Keratinocyte (primary cell): ENCODE data around the gene IRF4. TPM values are rescaled to one million over a fixed set of nuclear protein-coding genes. Genes with fewer than 3 reads are reported as not detected.

Source experiments
- DNase-seq: peaks from one replicate; pipeline ENCODE4 v3.0.0-alpha.2; 2011; ENCODE audit warnings: low read depth, missing footprints, low spot score
- FAIRE-seq: peaks from 2 replicates; lab custom pipeline; 2011; peaks lifted over from hg19 to GRCh38; lab: Jason Lieb, UNC
- H2AFZ ChIP-seq: 2 replicates; pipeline ENCODE4 v1.6.0; 2012; ENCODE audit warnings: low read length, control low read depth, inconsistent platforms; ENCODE audit not compliant: control insufficient read depth
- H3K27ac ChIP-seq: 2 replicates; pipeline ENCODE4 v1.5.1; 2011; ENCODE audit warnings: low read length; ENCODE audit not compliant: control insufficient read depth, insufficient read depth
- H3K27me3 ChIP-seq: 3 replicates; pipeline ENCODE4 v1.6.0; 2011; ENCODE audit warnings: low read length; ENCODE audit not compliant: control insufficient read depth, insufficient read depth; ENCODE audit errors: extremely low read depth
- H3K36me3 ChIP-seq, 2 experiments: 2 replicates in 1 of 2; 3 replicates in 1 of 2; pipeline ENCODE4 v1.5.1; 2011; ENCODE audit warnings: low read length in 2 of 2, mild to moderate bottlenecking in 1 of 2; ENCODE audit not compliant: control insufficient read depth in 2 of 2, insufficient read depth in 2 of 2; ENCODE audit errors: extremely low read depth in 1 of 2
- H3K4me1 ChIP-seq: 3 replicates; pipeline ENCODE4 v1.5.1; 2011; ENCODE audit warnings: low read length; ENCODE audit not compliant: control insufficient read depth, insufficient read depth; ENCODE audit errors: extremely low read depth
- H3K4me2 ChIP-seq: 3 replicates; pipeline ENCODE4 v1.6.0; 2011; ENCODE audit warnings: low read depth, low read length; ENCODE audit not compliant: control insufficient read depth, insufficient read depth; ENCODE audit errors: extremely low read depth
- H3K4me3 ChIP-seq, 3 experiments: fragments of 200-600 bp in 1 of 3; sonication (generic) in 1 of 3; 2 replicates in 2 of 3; 3 replicates in 1 of 3; pipeline ENCODE4 v1.5.1; 2011 to 2016; ENCODE audit warnings: low read length in 3 of 3, mild to moderate bottlenecking in 3 of 3, control low read depth in 2 of 3, inconsistent platforms in 1 of 3, low read depth in 1 of 3, mixed read lengths in 1 of 3, mixed run types in 1 of 3, moderate library complexity in 1 of 3; ENCODE audit not compliant: control insufficient read depth in 2 of 3, insufficient read depth in 2 of 3; ENCODE audit errors: extremely low read depth in 1 of 3
- H3K79me2 ChIP-seq: 2 replicates; pipeline ENCODE4 v1.6.0; 2012; ENCODE audit warnings: low read length; ENCODE audit not compliant: control insufficient read depth, insufficient read depth
- H3K9ac ChIP-seq: 3 replicates; pipeline ENCODE4 v1.6.0; 2011; ENCODE audit warnings: low read length; ENCODE audit not compliant: control insufficient read depth, insufficient read depth; ENCODE audit errors: extremely low read depth
- H3K9me1 ChIP-seq: 3 replicates; pipeline ENCODE4 v1.6.0; 2011; ENCODE audit warnings: low read length; ENCODE audit not compliant: control insufficient read depth, insufficient read depth; ENCODE audit errors: extremely low read depth
- H3K9me3 ChIP-seq: 2 replicates; pipeline ENCODE4 v1.5.1; 2012; ENCODE audit warnings: low read depth, low read length; ENCODE audit not compliant: control insufficient read depth
- H4K20me1 ChIP-seq: 3 replicates; pipeline ENCODE4 v1.6.0; 2011; ENCODE audit warnings: low read length; ENCODE audit not compliant: control insufficient read depth, insufficient read depth; ENCODE audit errors: extremely low read depth
- EZH2 ChIP-seq: IDR thresholded peaks from one replicate; pipeline ENCODE4 v1.6.1; 2012; ENCODE audit warnings: inconsistent platforms, mild to moderate bottlenecking, low read length, moderate library complexity
- dilution Hi-C: fragments of 300-500 bp; cut with MboI; formaldehyde crosslinking; loops from one replicate; pipeline ENCODE4 v1.7.0; 2020; ENCODE audit warnings: low sequenced_read_pairs; ENCODE audit not compliant: extremely low pct_ligation_motif_present
- polyA plus RNA-seq, 5 experiments: library from polyadenylated mRNA; depleted of rRNA in 3 of 5; stranded (reverse) in 3 of 5; stranded (forward) in 1 of 5; unstranded in 1 of 5; fragments of >200 nt; gene quantifications; 1 replicate in 1 of 5; 2 replicates in 3 of 5; 3 replicates in 1 of 5; pipeline versions ENCODE4 v1.2.1 to v1.2.3, GENCODE V29; 2011 to 2012; ENCODE audit warnings: missing spikeins in 2 of 5, low read depth in 1 of 5, low replicate concordance in 1 of 5
- TF ChIP-seq, protein P1 (sequence below), 3 experiments: IDR thresholded peaks in 1 of 3; conservative IDR thresholded peaks in 1 of 3; optimal IDR thresholded peaks in 1 of 3; 2 replicates in 2 of 3; 3 replicates in 1 of 3; pipeline versions ENCODE3 to v1.5.1; 2011; ENCODE audit warnings: low read length in 3 of 3, mild to moderate bottlenecking in 3 of 3, moderate library complexity in 2 of 3, control low read depth in 1 of 3, inconsistent platforms in 1 of 3; ENCODE audit not compliant: insufficient read depth in 2 of 3; ENCODE audit errors: extremely low read depth in 1 of 3

The IRF4 gene
- polyA plus RNA-seq, 1 donor (not counting 4 experiments of a cell fraction or from before 2014, with no cell fraction given), result 0.12 TPM

DNA sequence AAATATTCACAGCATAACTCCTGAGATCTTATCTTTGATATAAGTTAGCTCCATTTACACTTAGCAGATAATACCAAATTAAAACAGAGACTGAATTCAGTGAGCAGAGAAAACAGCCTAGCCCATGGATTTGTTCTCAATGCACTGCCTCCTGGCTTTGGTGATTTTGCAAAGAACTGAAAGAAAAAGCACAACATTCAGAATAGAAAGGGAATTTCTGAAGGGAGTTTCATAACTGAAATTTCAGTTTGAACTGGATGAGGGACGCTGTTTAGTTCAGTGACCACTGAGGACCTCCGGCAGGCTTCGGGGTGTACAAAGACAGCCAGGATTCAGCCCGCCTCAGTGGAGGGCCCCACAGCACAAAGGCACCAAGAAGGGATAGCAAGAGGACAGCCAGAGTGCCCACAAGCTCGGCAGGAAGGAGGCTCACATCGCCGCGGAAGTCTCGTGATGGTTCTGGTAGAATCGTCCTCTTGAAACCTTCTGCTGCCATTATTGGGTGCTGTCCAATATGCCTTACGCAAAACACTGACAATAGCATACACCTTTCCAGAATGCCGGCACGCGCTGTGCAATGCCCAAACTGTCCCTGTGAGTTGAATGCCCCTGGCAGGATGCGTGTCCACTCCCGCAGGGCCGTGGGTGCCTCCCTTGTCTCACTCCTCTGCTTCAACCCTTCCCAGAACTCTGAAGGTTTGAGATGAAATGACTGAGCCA is 9.7 kb upstream of the IRF4 start:
- Histone ChIP-seq H3K79me2 (no peaks in the 10 kb centered on the region), H3K9ac (no peak overlapping the region), H4K20me1 (no peaks in the 10 kb centered on the region), H3K36me3 (no peaks in the 10 kb centered on the region), H3K4me2 (no peak overlapping the region), H2AFZ (no peak overlapping the region), H3K9me1 (no peaks in the 10 kb centered on the region), H3K27ac (no peak overlapping the region), H3K9me3 (peaks cover 5% of the 10 kb centered on the region), H3K27me3 (peaks cover 30% of the 10 kb centered on the region), H3K4me3 (no peak overlapping the region), H3K4me1 (no peaks in the 10 kb centered on the region)
- FAIRE-seq (no peak), DNase-seq (no peak)
- no peak for TF ChIP-seq EZH2
- TF ChIP-seq, protein P1, sequence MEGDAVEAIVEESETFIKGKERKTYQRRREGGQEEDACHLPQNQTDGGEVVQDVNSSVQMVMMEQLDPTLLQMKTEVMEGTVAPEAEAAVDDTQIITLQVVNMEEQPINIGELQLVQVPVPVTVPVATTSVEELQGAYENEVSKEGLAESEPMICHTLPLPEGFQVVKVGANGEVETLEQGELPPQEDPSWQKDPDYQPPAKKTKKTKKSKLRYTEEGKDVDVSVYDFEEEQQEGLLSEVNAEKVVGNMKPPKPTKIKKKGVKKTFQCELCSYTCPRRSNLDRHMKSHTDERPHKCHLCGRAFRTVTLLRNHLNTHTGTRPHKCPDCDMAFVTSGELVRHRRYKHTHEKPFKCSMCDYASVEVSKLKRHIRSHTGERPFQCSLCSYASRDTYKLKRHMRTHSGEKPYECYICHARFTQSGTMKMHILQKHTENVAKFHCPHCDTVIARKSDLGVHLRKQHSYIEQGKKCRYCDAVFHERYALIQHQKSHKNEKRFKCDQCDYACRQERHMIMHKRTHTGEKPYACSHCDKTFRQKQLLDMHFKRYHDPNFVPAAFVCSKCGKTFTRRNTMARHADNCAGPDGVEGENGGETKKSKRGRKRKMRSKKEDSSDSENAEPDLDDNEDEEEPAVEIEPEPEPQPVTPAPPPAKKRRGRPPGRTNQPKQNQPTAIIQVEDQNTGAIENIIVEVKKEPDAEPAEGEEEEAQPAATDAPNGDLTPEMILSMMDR (optimal IDR thresholded peaks at IDR 0.05 in 1 of 3, IDR thresholded peaks at IDR 0.05 in 1 of 3, conservative IDR thresholded peaks at IDR 0.05 in 1 of 3; ENCODE audit: extremely low read depth in 1 of 3, insufficient read depth in 2 of 3, low read length in 3 of 3), result no peak
- dilution Hi-C loops, result no loop called here

DNA sequence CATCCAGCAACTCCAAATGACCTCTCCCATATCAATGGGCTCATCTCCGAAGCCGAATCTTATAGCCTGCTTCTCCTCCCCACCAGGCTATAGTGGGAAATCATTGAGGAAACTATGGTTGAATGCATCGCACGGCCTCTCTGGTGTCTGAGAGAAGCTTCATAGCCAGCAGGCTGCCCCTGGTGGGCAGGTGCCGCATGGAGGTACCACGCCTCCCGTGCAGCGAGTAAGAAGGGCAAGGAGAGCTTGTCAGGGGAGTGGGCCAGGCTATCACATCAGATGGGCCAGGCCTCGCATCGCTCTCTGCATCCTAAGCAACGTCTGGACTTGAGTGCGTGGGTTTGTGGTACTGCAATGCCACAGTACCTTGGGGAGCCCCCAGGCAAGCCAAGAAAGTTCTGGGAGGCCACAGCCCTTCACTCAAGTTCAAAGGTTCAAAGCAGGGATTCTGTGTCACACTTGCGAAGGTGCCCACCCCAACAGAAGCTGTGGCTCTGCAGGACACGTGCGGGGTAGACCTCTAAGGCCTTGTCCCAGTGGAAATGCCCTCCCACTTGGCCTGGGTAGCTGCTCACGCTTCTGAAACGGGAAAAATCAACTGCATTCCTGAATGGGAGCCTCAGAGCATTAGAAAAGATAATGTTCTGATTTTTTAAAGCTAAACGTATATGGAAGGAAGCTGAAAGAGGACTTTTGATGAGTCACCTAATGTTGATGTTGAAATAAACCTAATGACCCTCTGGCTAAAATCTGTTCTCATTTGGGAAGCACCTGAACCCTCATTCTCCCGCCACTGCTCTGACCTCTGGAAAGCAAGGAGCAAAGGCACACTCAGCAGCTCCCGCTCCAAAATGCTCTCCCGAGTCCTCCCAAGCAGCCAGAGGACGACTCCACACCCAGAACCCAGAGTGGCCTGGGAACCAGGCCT is 8.4 kb upstream of the IRF4 start:
- FAIRE-seq (no peak), DNase-seq (no peak)
- H3K79me2 ChIP-seq, result no peaks in the 10 kb centered on the region
- H3K27ac ChIP-seq, result no peak overlapping the region
- no peak for TF ChIP-seq EZH2
- TF ChIP-seq, protein P1 (optimal IDR thresholded peaks at IDR 0.05 in 1 of 3, IDR thresholded peaks at IDR 0.05 in 1 of 3, conservative IDR thresholded peaks at IDR 0.05 in 1 of 3; ENCODE audit: extremely low read depth in 1 of 3, insufficient read depth in 2 of 3, low read length in 3 of 3), result no peak
- H3K9me3 ChIP-seq, result peaks cover 5% of the 10 kb centered on the region
- no peaks in the 10 kb centered on the region for H3K9me1 ChIP-seq
- H3K4me2 ChIP-seq, result no peak overlapping the region
- dilution Hi-C loops, result no loop called here
- H3K4me1 ChIP-seq, result no peaks in the 10 kb centered on the region
- H3K27me3 ChIP-seq, result peaks cover 31% of the 10 kb centered on the region
- no peak overlapping the region for H3K9ac ChIP-seq
- H4K20me1 ChIP-seq, result no peaks in the 10 kb centered on the region
- no peak overlapping the region for H3K4me3 ChIP-seq
- no peaks in the 10 kb centered on the region for H3K36me3 ChIP-seq
- no peak overlapping the region for H2AFZ ChIP-seq
